GM19099 (cell line): ENCODE measurements around the gene MICAL2.

ENCODE experiments used
- POLR2A ChIP-seq: IDR thresholded peaks from 3 replicates; pipeline ENCODE4 v1.6.1; 2011; ENCODE audit warnings: low read depth; ENCODE audit not compliant: insufficient read length; ENCODE audit errors: extremely low read depth

MICAL2 gene

GRCh38 chr11:12272821-12273617 lies 162.6 kb downstream of the MICAL2 start:
- TF ChIP-seq POLR2A = no peak

DNA sequence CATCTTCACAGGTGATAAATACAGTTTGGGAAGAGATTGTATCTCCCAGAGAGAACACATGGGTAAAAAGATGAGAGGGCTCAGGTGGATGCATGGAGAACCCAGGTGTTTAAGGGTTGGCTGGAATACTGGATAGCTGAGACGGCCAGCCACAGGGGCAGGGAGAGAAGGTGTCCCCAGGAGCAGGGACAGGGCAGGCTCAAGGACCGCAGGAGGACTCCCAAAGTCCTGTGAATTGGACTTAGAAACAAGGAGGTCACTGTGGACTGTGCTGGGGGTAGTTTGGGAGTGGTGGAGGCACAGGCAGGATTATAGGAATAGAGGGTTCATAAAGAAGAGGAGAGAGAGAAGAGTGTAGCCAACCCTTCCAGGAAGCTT lies 163.2 kb downstream of the MICAL2 start:
- TF ChIP-seq POLR2A = no peak

GRCh38 chr11:12274056-12274455 lies 163.7 kb downstream of the MICAL2 start:
- TF ChIP-seq POLR2A = no peak

DNA sequence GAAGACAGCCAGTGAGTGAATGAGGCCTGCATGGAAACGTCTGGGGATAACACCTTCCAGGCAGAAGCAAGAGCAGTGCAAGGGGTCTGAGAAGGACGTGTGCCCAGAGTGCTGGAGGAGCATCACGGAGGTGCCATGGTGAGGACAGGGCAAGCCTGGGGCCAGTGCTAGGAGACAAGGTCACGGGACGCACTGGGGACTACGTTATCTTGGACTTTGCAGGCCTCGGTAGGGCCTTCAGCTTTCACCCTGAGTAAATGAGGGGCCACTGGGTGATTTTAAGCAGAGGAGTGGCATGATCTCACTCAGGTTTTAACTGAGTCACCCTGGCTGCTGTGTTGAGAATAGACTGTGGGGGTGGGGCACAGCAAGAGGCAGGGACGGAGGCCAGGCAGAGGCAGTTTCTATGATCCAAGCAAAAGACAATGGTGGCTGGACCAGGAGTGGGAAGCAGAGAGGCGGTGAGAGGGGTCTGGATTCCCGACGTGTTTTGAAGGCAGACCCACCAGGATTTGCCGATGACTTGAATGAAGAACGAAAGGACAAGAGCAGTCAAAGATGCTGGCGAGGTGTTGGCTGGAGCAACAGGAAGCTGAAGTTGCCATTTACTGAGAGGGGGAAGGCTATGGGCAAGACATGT lies 164.3 kb downstream of the MICAL2 start:
- TF ChIP-seq POLR2A = no peak

GRCh38 chr11:12275818-12276217 lies 165.4 kb downstream of the MICAL2 start:
- no peak for TF ChIP-seq POLR2A

- TF ChIP-seq POLR2A = no peak
These were observed 166.0 kb downstream of the MICAL2 start for GRCh38 chr11:12276356-12276755.

DNA sequence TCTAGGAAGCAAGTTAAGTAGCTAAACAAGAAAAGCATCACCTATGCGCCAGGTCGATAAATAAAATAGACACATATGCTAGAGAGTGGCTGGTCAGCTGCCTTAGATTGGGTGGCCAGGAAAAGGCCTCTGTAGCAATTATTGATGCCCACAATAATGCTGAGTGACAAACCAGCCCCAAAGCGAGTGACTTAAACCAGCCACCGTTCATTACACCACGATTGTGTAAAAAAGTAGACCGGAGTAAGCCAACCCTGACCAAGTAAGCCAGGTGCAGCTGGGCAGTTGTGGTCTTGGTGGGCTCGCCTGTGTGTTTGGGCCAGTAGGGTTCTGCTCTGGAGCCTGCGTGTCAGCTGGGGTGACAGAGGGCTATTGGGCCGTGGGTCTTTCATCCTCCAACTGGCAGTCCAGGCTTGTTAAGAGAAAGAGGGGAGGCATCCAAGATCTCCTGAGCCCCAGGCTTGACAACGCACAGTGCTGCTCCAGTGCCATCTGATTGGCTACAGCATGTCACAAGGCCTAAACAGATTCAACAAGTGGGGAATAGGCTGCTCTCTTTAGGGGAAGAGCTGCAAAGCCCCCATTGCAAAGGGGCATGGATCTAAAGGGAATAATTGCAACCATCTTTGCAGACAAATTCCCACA lies 166.6 kb downstream of the MICAL2 start:
- no peak for TF ChIP-seq POLR2A

DNA sequence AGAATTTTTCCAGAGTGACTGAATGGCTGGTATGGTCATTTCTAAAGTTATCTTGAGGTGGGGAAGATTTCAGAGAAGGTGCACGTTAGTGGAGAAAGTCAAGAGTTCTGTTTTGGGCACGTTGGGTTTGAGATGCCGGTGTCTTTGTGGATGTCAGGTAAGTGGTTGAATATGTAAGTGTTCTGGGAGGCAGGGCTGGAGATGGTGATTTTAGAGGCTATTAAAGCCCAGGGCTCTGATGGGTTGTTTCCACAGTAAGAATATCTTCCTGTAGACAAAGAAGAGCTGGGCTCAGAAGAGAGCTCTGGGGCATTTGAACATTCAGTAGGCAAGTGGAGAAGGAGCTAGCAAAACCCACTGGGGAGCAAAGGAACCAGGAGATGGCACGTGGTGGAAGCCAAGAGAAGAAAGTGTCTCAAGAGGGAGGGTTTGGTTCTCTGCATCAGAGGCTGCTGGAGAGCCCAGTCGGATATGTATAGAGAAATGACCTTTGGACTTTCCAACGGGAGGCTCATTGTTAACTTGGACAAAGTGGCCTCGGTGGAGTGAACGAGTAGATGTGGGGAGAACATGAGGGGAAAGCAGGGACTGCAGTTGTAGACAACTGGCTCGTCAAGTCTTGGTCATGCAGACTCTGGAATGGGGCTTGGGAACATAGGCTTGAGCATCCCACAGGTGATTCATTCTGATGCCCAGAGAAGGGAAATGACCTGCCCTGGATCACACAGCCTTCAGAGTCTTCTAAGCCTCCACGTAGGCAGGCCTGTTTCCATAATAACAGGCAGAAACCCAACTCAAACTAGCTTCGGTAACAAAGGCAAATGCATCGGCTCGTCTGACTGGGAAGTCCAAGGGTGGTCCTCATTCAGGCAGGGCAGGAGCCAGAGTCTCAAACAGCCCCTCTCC lies 168.6 kb downstream of the MICAL2 start:
- TF ChIP-seq POLR2A = no peak

- no peak for TF ChIP-seq POLR2A
These were observed 169.3 kb downstream of the MICAL2 start for GRCh38 chr11:12279672-12280108.

DNA sequence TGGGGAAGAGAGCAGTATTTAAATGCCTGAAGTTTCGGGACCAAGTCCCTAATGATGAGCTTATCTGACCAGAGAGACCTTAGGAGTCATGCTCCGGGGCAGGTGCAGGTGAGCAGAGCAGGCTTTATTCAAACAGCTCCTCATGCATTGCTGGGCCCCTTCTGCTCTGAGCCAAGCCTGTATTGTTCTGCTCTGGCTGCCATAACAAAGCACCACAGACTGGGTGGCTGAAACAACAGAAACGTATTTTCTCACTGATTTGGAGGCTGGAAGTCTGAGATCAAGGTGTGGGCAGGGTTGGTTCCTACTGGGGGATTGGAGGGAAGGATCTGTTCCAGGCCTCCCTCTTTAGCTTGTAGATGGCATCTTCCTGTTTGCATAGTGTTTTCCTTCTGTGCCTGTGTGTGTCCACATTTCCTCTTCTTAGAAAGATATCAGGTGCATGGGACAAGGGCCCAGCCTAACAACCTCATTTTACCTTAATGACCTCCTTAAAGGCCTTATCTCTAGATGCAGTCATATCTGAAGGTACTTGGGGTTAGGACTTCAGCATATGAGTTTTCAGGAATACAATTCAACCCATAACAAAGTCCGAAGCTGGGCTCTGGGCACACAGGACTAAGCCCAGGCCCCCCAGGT lies 169.9 kb downstream of the MICAL2 start:
- TF ChIP-seq POLR2A = no peak

- TF ChIP-seq POLR2A = no peak
These were observed 170.6 kb downstream of the MICAL2 start for GRCh38 chr11:12280838-12281565.

DNA sequence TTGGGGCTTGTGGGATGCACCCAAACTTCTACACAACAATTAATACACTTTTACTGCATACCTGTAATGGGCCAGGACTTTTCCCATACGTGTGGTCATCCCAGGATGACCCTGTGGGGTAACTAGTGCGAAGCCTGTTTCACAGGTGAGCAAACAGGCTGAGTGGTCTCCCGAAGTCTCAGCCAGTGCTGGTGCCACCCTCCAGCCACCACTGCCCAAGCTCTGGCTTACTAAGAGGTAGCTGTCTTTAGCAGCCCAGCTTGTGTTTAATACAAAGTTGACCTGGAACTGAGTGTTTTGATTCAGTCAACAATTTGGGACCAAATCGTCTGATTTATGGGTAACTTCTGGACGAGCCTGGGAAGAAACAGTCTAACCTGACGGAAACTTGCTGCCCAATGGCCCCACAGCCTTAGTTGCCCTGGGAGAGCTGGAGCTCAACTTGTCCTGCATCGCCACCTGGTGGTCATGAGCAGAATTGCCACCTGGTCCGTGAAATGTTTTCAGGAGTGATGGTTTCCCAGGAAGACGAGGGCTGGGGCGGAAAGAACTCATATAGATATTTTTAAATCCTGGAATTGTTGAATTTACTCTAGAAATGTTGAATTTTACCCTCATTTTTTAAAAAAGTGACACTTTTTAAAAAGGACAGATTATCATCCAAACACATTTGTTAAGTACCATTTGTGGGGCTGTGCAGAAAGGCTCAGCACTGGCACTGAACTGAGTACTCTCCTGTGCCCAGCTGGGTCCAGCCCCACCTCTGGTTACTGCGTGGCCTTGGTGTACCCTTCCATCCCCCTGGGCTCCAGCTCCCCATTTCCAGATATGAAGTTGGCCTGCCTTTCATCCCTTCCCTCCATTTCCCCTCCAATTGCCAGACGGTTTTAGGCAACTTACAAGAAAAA lies 171.4 kb downstream of the MICAL2 start:
- no peak for TF ChIP-seq POLR2A

DNA sequence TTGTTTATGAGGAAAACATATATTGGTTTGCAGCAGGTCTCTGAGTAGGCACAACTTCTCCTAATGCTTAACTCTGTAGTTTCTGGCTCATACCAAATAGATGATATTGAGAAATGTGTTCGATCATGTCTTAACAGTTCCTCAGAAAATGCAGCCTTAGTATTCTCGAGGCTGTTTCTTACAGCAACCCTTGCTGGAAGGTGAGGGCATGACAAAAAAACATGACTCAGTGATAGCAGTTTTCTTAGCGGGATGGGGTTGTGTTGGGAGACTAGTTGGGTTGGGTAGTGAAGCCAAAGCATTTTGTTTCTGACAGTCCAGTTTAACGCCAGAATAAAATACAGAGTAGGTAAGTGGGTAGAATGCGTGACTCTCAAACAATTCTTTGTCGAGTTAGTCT lies 172.3 kb downstream of the MICAL2 start:
- TF ChIP-seq POLR2A = no peak
